NCI-H1417 (cell line): ENCODE data around the gene EHMT1.
A peak's percentile ranks its signal among the peaks of the same experiment; 100 is the strongest.
"Not testable (repeated sequence)": the region's sequence is repeated elsewhere in the genome, so short reads cannot be mapped to it uniquely, and the experiment has no call there.

Experiments
- DNase-seq, 3 experiments: peaks; one replicate each; lab custom pipeline; 2025; lab: John Stamatoyannopoulos, UW

The EHMT1 gene

DNA sequence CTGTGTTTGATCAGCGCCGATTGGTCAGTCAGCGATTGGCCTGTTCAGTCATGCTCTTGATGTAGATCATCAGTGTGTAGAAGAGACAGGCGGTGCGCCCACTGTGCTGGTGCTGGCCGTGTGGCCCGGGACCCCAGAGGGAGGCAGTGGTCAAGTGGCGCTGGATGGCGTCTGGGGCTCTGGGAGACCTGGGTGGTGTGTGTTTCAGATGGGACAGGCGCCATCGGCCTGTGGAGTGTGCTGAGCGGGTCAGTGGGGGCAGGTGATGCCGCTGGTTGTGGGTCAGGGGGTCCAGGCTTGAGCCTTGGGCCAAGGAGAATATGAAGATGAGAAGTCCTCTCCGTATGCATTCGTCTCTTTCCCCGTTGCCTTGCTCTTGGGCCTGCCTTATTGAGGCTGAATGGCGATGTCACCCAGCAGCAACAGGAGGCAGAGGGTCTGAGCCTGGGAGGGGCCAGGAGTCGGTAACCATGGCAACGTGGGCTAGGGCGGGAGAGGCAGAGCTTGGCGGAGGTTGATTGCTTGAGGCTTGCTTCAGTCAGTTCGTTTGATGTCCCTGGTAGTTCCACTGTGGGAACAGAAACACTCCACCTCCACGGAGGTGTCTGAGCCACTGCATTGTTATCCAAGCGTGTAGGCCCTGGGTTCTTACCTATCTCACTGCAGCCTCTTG, 141.0 kb downstream of the EHMT1 start:
- no peak for DNase-seq

DNA sequence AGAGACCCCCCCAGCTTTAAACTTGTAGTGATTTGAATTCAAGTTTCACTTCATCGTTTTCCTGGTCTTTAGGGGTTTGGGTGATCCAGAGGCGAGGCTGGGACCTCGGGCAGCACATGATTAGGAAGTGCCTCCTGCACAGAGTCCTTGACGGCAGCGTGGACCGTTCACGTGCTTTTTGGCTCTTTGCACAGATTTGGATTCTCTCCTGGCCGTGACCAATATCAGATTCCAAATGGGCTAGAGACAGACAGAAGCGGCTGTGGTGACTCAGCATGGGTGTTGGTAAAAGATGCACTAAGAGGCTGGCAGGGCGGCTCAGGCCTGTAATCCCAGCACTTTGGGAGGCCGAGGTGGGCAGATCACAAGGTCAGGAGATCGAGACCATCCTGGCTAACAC, 141.6 kb downstream of the EHMT1 start:
- no peak for DNase-seq

- no peak for DNase-seq
Observed at GRCh38 chr9:137761032-137761431, 142.2 kb downstream of the EHMT1 start.

DNA sequence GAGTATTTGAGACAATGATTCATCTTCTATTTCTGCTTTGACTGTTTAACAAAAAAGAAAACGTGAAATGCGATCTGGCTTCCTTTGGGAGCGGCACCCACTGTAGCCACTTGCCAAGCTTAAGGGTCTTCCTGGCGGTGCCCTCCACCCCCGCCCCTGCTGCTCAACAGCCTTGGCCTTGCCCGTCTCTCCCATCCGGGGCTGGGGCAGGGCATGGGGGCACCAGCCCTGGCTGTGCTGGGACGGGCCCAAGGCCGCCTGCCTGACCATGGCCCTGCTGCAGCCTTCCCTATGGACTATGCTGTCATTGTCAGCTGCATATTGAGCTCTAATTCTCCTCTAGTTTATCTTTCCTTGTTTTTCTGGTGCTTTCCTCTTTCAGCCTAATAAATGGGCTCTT, 143.0 kb downstream of the EHMT1 start:
- DNase-seq, result no peak

DNA sequence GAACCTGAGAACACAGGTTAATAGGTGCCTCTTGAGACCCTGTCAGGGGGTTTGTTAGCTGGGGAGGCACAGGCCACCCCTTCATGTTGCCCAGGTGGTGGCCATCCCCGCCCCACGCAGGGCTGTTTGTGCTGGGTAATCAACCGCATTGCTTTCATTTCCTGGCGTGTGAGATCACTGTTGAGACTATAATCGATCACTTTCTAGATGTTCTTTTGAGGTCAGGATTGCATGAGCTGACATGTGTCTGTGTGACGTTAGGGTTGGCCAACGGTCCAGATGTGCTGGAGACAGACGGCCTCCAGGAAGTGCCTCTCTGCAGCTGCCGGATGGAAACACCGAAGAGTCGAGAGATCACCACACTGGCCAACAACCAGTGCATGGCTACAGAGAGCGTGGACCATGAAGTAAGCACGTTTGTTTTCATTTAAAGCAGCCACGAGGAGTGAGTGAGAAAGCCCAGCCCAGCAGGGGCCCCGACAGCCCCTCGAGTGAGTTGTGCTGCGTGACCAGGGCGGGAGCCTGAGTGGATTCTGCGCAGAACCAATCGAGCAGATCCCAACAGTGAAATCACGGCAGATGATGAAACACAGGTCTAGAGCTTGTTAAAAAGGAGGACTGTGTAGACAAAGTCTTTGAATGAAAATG, 143.7 kb downstream of the EHMT1 start:
- no peak for DNase-seq

- DNase-seq, result peak in 2 of 3 experiments; percentile 26 to 59
Observed at GRCh38 chr9:137763271-137763955, 144.6 kb downstream of the EHMT1 start.

DNA sequence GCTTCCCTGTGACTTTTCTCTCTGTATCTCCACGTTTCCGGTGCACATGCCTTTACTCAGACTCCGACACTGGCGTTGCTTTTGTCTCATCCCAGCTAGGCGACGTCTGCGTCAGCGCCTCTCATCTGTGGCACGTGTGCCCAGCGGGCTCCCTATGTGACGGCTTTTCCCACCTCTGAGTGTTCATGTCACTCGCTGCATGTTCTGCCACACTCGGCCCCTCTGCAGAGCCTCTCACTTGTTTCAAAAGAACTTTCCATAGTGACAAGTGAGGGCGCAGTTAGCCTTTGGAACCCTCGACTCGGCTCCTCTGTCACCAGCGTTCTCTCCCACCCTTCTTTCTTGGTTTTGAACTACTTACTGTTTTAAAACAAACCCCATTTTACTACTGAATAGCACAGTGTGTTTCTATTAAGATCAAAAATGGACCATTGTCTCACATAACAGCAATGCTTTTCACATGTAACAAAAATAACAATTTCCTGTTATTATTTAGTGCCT, 145.4 kb downstream of the EHMT1 start:
- no peak for DNase-seq

- no peak for DNase-seq
Observed at GRCh38 chr9:137764981-137765380, 146.2 kb downstream of the EHMT1 start.

- DNase-seq, result no peak
Observed at GRCh38 chr9:137765536-137765935, 146.7 kb downstream of the EHMT1 start.

GRCh38 chr9:137771580-137771979, 152.8 kb downstream of the EHMT1 start:
- no peak for DNase-seq

GRCh38 chr9:137772281-137772873, 153.6 kb downstream of the EHMT1 start:
- peak in 1 of 3 experiments; percentile 6 for DNase-seq

DNA sequence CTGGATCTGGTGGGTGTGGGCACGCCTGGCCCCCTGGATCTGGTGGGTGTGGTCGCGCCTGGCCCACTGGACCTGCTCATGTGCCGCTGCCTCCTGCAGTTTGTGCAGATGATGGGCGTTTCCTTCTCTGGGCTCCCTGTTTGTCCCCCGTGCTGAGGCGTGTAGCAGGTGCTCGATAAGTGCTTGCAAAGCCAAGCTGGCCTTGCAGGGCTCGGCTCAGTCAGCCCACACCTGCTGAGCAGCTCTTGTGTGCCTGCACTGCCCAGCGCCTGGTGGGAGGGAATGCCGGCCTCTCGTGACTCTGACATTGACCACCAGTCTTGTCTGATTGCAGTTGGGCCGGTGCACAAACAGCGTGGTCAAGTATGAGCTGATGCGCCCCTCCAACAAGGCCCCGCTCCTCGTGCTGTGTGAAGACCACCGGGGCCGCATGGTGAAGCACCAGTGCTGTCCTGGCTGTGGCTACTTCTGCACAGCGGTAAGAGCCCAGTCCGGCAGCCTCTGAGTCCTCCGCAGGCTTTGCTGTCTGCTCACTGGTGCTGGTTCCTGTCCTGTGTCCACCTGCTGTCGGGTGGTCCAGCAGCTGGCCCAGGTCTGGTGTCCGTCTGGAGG, 156.1 kb downstream of the EHMT1 start:
- DNase-seq, result peak in 2 of 3 experiments; percentile 24 to 69

DNA sequence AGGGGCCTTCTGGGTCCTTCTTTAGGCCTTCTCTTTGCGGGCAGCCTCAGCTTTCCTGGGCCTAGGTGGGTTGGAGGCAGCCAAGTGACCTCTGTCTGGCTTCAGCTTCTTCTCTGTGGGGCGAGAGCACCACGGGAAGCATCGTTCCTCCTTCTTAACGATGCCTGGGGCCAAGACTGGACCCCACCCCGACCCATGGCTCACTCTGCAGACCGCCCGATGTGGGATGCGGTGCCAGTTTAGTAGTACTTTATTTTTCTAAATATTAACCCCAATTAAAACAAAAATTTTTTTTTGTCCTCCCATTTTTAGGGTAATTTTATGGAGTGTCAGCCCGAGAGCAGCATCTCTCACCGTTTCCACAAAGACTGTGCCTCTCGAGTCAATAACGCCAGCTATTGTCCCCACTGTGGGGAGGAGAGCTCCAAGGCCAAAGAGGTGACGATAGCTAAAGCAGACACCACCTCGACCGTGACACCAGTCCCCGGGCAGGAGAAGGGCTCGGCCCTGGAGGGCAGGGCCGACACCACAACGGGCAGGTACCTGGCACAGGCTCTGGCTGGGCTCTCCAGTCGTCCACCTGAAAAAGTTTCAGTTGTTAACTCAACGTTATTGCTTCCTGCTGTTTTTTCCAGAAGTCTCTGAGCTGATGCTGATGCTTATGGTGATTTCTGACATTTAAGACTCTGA, 157.6 kb downstream of the EHMT1 start:
- no peak for DNase-seq

DNA sequence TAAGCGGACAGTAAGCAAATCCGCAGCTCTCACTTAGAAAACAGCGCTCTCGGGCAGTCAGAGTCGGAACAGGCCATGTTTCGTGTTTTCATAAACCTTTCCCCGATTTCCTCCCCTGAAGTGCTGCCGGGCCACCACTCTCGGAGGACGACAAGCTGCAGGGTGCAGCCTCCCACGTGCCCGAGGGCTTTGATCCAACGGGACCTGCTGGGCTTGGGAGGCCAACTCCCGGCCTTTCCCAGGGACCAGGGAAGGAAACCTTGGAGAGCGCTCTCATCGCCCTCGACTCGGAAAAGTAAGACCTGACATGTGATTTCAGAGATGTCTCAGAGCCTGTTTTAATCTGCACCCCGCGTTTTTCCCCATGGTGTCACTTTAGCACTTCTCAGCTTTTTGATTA, 159.0 kb downstream of the EHMT1 start:
- DNase-seq, result no peak

DNA sequence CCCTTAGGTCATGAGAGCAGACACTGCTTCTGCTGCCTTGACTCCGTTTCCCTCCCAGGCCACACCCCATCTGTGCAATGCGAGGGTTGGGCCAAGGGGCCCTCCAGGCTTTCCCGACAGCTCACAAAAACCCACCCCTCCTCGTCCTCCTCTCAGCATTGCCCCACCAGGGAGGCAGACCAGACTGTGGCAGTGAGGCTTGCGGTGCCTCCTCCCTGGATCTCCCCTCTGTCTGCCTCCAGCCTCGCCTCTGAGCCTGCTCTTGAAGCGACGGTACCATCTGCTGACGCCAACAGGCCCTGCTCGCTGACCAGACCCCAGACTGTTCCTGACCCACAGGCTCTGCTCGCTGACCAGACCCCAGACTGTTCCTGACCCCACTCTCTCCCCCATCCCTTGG, 159.5 kb downstream of the EHMT1 start:
- DNase-seq, result no peak

DNA sequence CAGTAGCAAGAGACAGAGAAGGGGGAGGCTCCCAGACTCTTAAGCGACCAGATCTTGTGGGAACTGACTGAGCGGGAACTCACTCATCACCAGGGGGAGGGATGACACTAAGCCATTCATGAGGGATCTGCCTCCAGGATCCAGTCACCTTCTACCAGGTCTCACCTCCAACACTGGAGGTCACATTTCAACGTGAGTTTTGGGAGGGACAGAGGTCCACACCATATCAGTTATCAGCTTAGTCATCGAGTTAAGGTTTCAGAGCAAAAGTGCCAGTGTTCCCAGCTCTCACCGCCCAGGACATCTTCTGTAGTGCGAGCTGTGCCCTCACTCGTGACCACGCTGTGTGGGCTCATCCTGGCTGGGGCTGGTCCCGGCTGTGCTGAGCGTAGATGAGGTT, 160.1 kb downstream of the EHMT1 start:
- no peak for DNase-seq

DNA sequence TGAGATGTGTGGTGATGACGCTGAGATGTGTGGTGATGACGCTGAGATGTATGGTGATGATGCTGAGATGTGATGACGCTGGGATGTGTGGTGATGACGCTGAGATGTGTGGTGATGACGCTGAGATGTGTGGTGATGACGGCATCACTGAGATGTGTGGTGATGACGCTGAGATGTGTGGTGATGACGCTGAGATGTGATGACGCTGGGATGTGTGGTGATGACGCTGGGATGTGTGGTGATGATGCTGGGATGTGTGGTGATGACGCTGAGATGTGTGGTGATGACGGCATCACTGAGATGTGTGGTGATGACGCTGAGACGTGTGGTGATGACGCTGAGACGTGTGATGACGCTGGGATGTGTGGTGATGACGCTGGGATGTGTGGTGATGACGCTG, 161.2 kb downstream of the EHMT1 start:
- not testable (repeated sequence) for DNase-seq

DNA sequence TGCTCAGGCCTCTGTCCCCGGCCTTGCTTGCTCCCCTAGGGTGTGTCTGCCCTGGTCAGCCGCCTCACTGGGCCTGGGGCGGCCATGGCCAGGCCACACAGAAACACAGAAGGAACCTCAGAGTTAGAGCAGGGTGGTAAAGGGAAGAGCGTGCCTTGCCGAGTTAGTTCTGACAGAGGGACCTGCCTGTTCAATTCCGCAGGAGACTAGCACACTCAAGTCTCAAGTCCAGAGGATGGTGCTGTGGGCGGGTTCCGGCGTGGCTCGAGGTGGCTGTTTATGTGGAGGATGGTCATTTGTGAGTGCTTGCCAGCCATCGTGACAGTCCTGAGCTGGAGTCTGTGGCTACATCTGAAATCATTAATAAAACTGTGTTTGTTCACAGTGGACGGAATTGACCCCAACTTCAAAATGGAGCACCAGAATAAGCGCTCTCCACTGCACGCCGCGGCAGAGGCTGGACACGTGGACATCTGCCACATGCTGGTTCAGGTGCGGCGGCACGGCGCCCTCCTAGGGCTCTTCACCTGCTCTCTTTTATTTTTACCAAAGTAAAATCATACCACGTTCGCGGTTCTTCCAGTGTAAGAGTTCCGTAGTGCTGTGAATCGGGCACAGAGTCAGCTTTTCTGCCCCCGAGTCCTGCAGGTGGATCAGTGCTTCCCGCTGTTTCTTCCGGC, 163.2 kb downstream of the EHMT1 start:
- no peak for DNase-seq

DNA sequence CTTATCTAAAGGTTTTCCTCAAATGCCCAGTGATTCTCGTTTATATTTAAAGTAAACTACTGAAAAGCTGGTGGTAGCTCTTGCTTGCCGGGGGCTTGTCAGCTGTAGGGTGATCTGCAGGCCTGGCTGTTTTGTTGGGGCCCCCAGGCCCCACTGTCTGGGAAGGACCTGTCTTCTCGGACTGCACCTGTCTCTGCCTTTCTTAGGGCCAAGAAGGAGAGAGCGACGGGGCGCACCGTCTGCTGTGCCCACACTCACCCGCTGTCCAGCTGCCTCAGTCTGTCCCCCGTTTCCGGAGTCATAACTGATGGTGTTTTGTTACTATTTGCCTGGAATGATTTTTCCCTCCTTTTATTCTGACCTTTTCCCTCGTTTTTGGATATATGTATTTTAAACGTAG, 164.7 kb downstream of the EHMT1 start:
- no peak for DNase-seq

DNA sequence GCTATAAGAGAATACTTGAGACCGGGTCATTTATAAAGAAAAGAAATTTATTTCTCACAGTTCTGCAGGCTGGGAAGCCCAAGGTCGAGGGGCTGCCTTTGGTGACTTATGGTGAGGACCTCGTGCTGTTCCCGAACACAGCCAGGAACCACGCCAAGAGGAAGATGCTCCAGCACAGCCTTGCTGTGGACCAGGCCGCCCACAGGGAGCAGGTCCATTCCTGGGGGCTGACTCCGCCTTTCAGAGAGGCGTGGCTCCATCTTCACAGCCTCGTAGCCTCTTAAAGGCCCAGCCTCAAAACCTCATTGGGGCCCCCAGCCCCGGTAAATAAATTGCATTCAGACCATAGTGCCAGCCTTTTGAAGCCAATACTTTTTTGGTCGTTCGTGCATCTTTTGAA, 165.2 kb downstream of the EHMT1 start:
- DNase-seq, result no peak
